Measurements from ENCODE around the gene HAGH. TPM values are rescaled to one million over a fixed set of nuclear protein-coding genes. Genes with fewer than 3 reads are reported as not detected.

HAGH gene
- polyA plus RNA-seq, 2 donors, result 41.1 to 57.9 TPM

DNA sequence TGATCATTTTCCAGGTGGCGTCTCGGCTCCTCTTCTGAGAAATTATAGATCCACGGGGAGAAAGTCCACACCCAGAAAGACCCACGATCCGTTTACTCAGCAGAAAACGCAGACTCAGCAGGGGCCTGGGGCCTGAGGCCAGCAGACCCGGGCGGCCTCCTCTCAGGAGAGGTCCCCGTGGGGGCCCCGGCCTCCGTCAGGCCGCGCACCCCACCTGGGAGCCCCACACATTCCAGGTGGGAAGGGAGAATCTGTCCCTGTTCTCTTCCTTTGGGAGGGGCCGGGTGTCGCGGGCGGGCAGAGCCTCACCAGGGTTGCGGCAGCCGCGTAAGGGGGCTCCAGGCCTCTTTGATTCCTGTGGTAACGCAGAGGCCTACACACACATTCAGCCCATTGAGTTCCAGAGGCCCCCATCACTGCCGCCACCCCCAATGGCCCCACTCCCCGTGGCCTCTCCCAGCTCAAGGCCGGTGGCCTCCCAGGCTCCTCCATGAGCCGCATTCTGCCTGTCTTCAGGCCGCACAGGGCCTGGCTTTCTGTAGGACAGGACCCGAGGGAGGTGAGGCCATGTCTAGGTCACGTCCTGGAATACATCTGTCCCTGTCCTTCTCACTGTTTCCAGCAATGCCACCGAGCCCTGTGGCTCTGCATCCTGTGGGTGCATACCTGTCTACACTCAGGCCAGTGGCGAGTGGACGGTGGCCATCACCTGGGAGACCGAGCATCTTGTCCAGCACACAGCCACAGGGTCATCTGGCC lies 31.5 kb downstream of the HAGH start:
- Histone ChIP-seq H3K27ac (ENCODE audit: low read depth in 2 of 2, low read length in 1 of 2) (no peak overlapping the region), H3K4me3 (ENCODE audit: low read depth in 1 of 2, low read length in 2 of 2) (no peak overlapping the region), H3K36me3 (ENCODE audit: control insufficient read depth in 2 of 2, insufficient read depth in 2 of 2, low read length in 1 of 2) (peaks cover 0 to 16% of the 10 kb centered on the region in 2 donors), H3K9me3 (ENCODE audit: control insufficient read depth in 2 of 2, insufficient read depth in 1 of 2, low read depth in 1 of 2, low read length in 1 of 2) (peaks cover 0 to 5% of the 10 kb centered on the region in 2 donors), H3K4me1 (ENCODE audit: control insufficient read depth in 2 of 2, insufficient read depth in 2 of 2, low read length in 1 of 2) (no peaks in the 10 kb centered on the region), H3K27me3 (ENCODE audit: control insufficient read depth in 1 of 2, insufficient read depth in 2 of 2, low read length in 2 of 2) (no peaks in the 10 kb centered on the region)
- 74 to 87% methylated on average over 27 to 32 of the region's 32 CpGs for WGBS, 2 donors

DNA sequence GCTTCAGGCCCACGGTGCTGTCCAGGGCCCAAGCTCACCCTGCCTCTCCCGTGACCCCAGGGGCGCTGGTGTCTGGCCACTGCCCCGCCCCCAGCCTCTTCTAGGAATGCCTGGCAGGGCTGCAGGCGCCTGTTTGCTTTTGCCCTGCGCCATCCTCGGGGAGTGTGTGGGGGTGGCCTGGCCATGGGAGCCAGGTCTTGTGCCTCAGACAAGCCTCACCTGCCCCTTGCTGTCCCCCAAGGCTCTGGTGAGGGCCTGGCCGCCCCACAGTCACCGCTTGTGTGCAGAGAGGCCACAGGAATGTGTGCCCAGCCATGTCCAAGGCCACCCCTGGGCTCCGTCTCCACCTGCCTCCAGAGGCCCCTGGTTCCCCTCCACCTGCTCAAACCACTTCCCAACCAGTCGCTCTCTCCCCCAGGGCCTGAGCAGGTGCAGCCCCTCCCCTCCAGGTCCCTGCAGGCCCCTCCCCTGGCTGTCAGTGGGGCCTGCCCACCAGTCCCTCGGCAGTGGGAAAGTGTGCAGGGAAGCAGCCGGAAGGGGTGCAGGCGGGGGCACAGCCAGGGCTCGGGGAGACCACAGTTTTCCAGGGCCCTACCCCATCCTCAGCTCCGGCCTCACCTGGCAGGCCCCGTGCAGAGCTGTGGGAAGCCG lies 32.3 kb downstream of the HAGH start:
- Histone ChIP-seq H3K36me3 (ENCODE audit: control insufficient read depth in 2 of 2, insufficient read depth in 2 of 2, low read length in 1 of 2) (peaks cover 0 to 21% of the 10 kb centered on the region in 2 donors), H3K9me3 (ENCODE audit: control insufficient read depth in 2 of 2, insufficient read depth in 1 of 2, low read depth in 1 of 2, low read length in 1 of 2) (peaks cover 0 to 5% of the 10 kb centered on the region in 2 donors), H3K4me3 (ENCODE audit: low read depth in 1 of 2, low read length in 2 of 2) (no peak overlapping the region), H3K4me1 (ENCODE audit: control insufficient read depth in 2 of 2, insufficient read depth in 2 of 2, low read length in 1 of 2) (peaks cover 0 to 3% of the 10 kb centered on the region in 2 donors), H3K27ac (ENCODE audit: low read depth in 2 of 2, low read length in 1 of 2) (no peak overlapping the region), H3K27me3 (ENCODE audit: control insufficient read depth in 1 of 2, insufficient read depth in 2 of 2, low read length in 2 of 2) (no peaks in the 10 kb centered on the region)
- 41 to 57% methylated on average over 18 of the region's 18 CpGs for WGBS, 2 donors

DNA sequence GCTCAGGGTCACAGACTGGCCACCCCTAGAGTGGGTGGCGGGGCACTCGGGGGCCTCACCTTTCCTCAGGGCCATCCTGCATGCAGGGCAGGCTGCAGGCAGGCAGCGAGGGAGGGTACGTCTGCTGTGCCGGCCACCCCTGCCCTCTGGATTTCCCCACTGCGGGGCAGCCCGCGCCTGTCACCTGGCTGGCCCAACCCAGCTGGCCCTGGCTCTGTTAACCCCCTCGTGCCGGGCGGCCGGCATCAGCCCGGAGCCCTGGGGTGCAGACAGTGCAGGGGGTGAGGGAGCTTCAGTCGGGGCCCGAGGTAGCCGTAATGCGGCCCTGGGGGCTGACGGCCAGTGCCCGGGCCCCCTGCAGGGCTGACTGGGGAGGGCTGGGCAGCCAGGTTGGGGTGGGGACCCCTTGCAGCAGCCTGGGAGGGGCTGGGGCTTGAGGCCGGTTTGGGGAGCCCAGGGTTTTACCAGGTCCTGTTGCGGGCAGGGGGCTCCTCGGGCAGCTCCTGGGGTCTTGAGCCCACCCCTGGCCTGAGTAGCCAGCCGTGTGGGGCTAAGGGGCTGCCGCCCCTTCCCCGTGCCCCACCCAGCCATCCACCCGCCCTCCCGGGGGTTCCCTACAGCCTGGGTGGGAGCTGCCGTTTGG lies 32.9 kb downstream of the HAGH start, which contains the start of gene IGFALS:
IGFALS (minus strand) TSS at position 128 of the 643 bp plus-strand sequence; CDS start at position 75, 53 bp downstream.
- 45 to 50% methylated on average over 24 to 28 of the region's 28 CpGs for WGBS, 2 donors

DNA sequence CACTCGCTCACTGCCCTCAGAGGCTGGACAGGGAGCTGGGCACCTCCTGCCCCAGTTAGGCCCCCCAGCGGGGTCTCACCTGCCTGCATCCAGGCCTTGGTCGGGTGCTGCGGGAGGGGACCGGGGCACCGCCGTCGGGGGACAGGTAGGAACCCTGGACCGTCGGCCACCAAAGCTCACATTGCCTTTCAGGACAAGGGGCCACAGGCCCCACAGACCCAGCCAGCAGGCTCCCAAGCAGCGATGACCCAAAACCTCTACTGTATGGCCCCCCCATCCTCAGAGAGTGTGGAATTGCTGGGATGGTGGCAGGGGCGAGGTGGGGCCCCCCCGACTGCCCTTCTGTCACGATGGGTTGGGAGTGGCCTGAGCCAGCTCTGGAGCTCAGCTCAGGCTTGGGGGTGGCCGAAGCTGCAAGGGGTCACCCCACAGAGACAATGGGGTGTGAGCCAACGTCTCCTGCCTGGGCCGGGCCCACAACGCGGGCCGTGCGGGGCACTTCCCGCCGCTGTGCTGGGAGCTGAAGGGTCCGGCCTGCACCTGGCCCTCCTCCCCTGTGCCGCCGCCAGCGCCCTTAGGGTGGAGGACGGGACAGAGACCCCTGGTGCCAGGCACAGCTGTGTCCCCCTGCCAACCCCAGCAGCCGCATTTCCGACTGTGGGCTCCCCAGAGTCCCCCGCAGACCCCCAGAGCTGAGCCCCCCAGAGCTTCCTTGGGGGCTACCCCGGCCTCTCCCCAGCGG lies 33.6 kb downstream of the HAGH start:
- Histone ChIP-seq H3K4me3 (ENCODE audit: low read depth in 1 of 2, low read length in 2 of 2) (no peak overlapping the region), H3K9me3 (ENCODE audit: control insufficient read depth in 2 of 2, insufficient read depth in 1 of 2, low read depth in 1 of 2, low read length in 1 of 2) (peaks cover 0 to 1% of the 10 kb centered on the region in 2 donors), H3K36me3 (ENCODE audit: control insufficient read depth in 2 of 2, insufficient read depth in 2 of 2, low read length in 1 of 2) (peaks cover 0 to 32% of the 10 kb centered on the region in 2 donors), H3K27me3 (ENCODE audit: control insufficient read depth in 1 of 2, insufficient read depth in 2 of 2, low read length in 2 of 2) (no peaks in the 10 kb centered on the region), H3K4me1 (ENCODE audit: control insufficient read depth in 2 of 2, insufficient read depth in 2 of 2, low read length in 1 of 2) (peaks cover 0 to 12% of the 10 kb centered on the region in 2 donors), H3K27ac (ENCODE audit: low read depth in 2 of 2, low read length in 1 of 2) (no peak overlapping the region)
- 83 to 89% methylated on average over 27 to 33 of the region's 33 CpGs for WGBS, 2 donors

More for the DNA sequence above, 32.9 kb downstream of the HAGH start, which contains the start of gene IGFALS:
- Histone ChIP-seq H3K4me3 (ENCODE audit: low read depth in 1 of 2, low read length in 2 of 2) (no peak within 1 kb of the TSS), H3K4me1 (ENCODE audit: control insufficient read depth in 2 of 2, insufficient read depth in 2 of 2, low read length in 1 of 2) (peaks cover 0 to 6% of the 10 kb centered on the region in 2 donors), H3K36me3 (ENCODE audit: control insufficient read depth in 2 of 2, insufficient read depth in 2 of 2, low read length in 1 of 2) (peaks cover 0 to 25% of the 10 kb centered on the region in 2 donors), H3K27me3 (ENCODE audit: control insufficient read depth in 1 of 2, insufficient read depth in 2 of 2, low read length in 2 of 2) (no peaks in the 10 kb centered on the region), H3K27ac (ENCODE audit: low read depth in 2 of 2, low read length in 1 of 2) (no peak within 1 kb of the TSS), H3K9me3 (ENCODE audit: control insufficient read depth in 2 of 2, insufficient read depth in 1 of 2, low read depth in 1 of 2, low read length in 1 of 2) (peaks cover 0 to 4% of the 10 kb centered on the region in 2 donors)

DNA sequence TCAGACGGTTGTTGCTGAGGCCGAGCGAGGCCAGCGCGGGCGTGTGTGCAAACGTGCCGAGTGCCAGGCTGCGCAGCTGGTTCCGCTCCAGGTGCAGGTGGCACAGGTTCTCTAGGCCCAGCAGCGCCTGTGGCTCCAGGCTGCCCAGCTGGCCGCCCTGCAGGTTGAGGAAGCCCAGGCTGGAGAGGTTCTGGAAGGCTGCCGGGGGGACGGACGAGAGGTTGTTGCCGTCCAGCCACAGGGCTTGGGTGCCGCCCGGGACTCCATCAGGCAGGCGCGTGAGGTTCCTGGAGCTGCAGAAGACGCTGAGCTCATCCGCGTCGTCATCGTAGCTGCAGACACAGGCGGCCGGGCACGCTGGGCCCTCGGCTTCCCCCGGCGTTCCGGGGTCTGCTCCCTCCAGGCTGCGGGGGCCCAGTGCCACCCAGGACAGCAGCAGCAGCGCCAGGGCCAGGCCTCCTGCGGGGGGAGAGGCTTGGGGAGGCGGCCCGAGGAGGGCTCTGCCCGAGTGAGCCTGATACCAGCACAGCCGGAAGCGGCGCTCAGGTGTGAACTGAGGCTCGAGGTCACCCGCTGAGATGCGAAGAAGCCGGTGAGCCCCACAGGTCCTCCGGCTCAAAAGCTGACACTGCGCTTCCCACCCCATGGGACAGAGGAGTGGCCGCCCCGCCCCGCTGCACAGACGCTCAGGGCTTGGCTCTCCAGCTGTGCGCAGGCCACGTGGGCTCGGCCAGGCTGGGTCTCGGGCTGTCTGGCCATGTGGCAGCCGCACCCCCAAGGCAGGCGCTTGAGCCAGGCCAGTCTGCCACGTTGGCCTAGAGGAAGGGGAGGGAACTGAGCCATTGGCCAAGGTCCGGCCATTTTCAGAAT lies 34.4 kb downstream of the HAGH start:
- peaks cover 0 to 16% of the 10 kb centered on the region in 2 donors for H3K4me1 ChIP-seq (ENCODE audit: control insufficient read depth in 2 of 2, insufficient read depth in 2 of 2, low read length in 1 of 2)
- H3K36me3 ChIP-seq (ENCODE audit: control insufficient read depth in 2 of 2, insufficient read depth in 2 of 2, low read length in 1 of 2), result peaks cover 0 to 40% of the 10 kb centered on the region in 2 donors
- H3K27me3 ChIP-seq (ENCODE audit: control insufficient read depth in 1 of 2, insufficient read depth in 2 of 2, low read length in 2 of 2), result no peaks in the 10 kb centered on the region
- H3K4me3 ChIP-seq (ENCODE audit: low read depth in 1 of 2, low read length in 2 of 2), result no peak overlapping the region
- H3K27ac ChIP-seq (ENCODE audit: low read depth in 2 of 2, low read length in 1 of 2), result no peak overlapping the region
- no peaks in the 10 kb centered on the region for H3K9me3 ChIP-seq (ENCODE audit: control insufficient read depth in 2 of 2, insufficient read depth in 1 of 2, low read depth in 1 of 2, low read length in 1 of 2)
- 89 to 91% methylated on average over 50 to 59 of the region's 59 CpGs for WGBS, 2 donors

DNA sequence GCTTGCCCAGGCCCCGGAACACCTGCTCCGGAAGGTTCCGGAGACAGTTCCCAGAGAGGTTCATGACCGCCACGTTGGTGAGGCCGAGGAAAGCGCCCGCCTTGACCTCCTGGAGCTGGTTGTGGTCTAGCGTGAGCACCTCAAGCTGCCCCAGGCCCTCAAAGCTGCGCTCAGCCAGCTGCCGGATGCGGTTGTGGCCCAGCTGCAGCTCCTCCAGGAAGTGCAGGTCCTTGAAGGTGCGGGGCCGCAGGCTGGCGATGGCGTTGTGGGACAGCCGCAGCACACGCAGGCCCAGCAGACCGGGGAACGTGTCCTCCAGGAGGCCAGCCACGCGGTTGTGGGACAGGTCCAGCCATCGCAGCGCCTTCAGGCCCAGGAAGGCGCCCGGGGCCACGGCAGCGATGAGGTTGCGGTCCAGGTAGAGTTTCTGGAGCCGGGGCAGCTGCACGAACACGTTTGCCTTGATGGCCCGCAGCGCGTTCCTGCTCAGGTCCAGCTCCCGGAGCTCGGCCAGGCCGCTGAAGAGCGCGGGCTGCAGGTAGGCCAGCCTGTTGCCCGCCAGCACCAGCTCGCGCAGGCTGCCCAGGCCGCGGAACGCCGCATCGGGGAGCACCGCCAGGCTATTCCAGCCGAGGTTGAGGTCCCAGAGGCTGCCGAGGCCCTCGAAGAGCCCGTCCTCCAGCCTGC lies 35.2 kb downstream of the HAGH start:
- peaks cover 0 to 46% of the 10 kb centered on the region in 2 donors for H3K36me3 ChIP-seq (ENCODE audit: control insufficient read depth in 2 of 2, insufficient read depth in 2 of 2, low read length in 1 of 2)
- no peaks in the 10 kb centered on the region for H3K27me3 ChIP-seq (ENCODE audit: control insufficient read depth in 1 of 2, insufficient read depth in 2 of 2, low read length in 2 of 2)
- 93 to 95% methylated on average over 53 of the region's 53 CpGs for WGBS, 2 donors
- no peaks in the 10 kb centered on the region for H3K9me3 ChIP-seq (ENCODE audit: control insufficient read depth in 2 of 2, insufficient read depth in 1 of 2, low read depth in 1 of 2, low read length in 1 of 2)
- no peak overlapping the region for H3K27ac ChIP-seq (ENCODE audit: low read depth in 2 of 2, low read length in 1 of 2)
- H3K4me3 ChIP-seq (ENCODE audit: low read depth in 1 of 2, low read length in 2 of 2), result no peak overlapping the region
- peaks cover 0 to 17% of the 10 kb centered on the region in 2 donors for H3K4me1 ChIP-seq (ENCODE audit: control insufficient read depth in 2 of 2, insufficient read depth in 2 of 2, low read length in 1 of 2)

DNA sequence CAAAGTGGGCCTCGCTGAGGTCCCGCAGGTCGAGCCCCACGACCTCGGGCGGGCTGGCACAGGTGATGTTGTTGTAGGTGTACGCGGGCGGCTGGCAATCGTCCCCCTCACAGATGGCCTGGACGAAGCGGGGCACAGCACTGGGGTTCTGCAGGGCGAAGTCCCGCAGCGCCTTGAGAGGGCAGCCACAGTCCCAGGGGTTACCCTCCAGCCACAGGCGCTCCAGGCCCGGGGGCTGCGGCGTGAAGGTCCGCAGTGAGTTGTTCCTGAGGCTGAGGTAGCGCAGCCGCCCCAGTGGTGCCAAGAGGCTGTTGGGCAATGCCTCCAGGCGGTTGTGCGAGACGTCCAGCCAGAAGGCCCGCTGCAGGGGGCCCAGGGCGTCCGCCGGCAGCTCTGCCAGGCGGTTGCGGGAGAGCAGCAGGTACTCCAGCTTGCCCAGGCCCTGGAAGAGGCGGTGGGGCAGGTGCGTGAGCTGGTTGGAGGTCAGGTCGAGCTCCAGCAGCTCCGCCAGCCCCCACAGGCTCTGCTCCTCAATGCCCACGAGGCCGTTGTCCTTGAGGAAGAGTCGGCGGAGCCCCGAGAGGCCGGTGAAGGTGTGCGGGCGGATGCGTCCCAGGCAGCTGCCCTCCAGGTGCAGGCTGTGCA lies 35.9 kb downstream of the HAGH start:
- H3K9me3 ChIP-seq (ENCODE audit: control insufficient read depth in 2 of 2, insufficient read depth in 1 of 2, low read depth in 1 of 2, low read length in 1 of 2), result no peaks in the 10 kb centered on the region
- WGBS, 2 donors, result 94 to 95% methylated on average over 40 to 44 of the region's 44 CpGs
- H3K27ac ChIP-seq (ENCODE audit: low read depth in 2 of 2, low read length in 1 of 2), result no peak overlapping the region
- peaks cover 0 to 52% of the 10 kb centered on the region in 2 donors for H3K36me3 ChIP-seq (ENCODE audit: control insufficient read depth in 2 of 2, insufficient read depth in 2 of 2, low read length in 1 of 2)
- no peaks in the 10 kb centered on the region for H3K27me3 ChIP-seq (ENCODE audit: control insufficient read depth in 1 of 2, insufficient read depth in 2 of 2, low read length in 2 of 2)
- H3K4me3 ChIP-seq (ENCODE audit: low read depth in 1 of 2, low read length in 2 of 2), result no peak overlapping the region
- peaks cover 0 to 17% of the 10 kb centered on the region in 2 donors for H3K4me1 ChIP-seq (ENCODE audit: control insufficient read depth in 2 of 2, insufficient read depth in 2 of 2, low read length in 1 of 2)

DNA sequence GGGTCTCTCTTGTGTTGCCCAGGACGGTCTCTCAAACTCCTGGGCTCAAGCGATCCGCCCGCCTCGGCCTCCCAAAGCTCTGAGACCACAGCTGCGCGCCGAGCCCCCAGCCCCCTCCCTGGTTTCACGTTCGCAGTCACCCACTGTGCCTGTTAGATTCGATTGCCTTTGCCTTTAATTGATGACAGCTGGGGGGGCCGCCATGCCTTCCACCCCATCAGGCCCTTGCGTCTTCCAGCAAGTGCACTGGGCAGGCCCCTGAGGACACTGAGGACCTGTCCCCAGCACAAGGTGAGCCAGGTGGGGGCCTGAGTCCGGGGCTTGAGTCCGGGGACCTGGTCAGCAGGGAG lies 36.4 kb downstream of the HAGH start:
- Histone ChIP-seq H3K4me3 (ENCODE audit: low read depth in 1 of 2, low read length in 2 of 2) (no peak overlapping the region), H3K9me3 (ENCODE audit: control insufficient read depth in 2 of 2, insufficient read depth in 1 of 2, low read depth in 1 of 2, low read length in 1 of 2) (no peaks in the 10 kb centered on the region), H3K36me3 (ENCODE audit: control insufficient read depth in 2 of 2, insufficient read depth in 2 of 2, low read length in 1 of 2) (peaks cover 0 to 54% of the 10 kb centered on the region in 2 donors), H3K27ac (ENCODE audit: low read depth in 2 of 2, low read length in 1 of 2) (no peak overlapping the region), H3K27me3 (ENCODE audit: control insufficient read depth in 1 of 2, insufficient read depth in 2 of 2, low read length in 2 of 2) (no peaks in the 10 kb centered on the region), H3K4me1 (ENCODE audit: control insufficient read depth in 2 of 2, insufficient read depth in 2 of 2, low read length in 1 of 2) (peaks cover 0 to 17% of the 10 kb centered on the region in 2 donors)
- WGBS, 2 donors, result 91 to 94% methylated on average over 13 to 15 of the region's 15 CpGs

All from esophagus (tissue), 2 donors.